ENCODE data around the gene LCE5A. TPM values are rescaled to one million over a fixed set of nuclear protein-coding genes. Genes with fewer than 3 reads are reported as not detected.

LCE5A gene
- total RNA-seq, 2 donors from 2014 or later: not detected

GRCh38 chr1:152506899-152507498, 3.6 kb upstream of the LCE5A start:
- Histone ChIP-seq H3K36me3 (no peaks in the 10 kb centered on the region), H3K27me3 (replicated peaks; ENCODE audit: insufficient read depth) (no peaks in the 10 kb centered on the region), H3K4me3 (no peak overlapping the region), H3K9me3 (no peaks in the 10 kb centered on the region), H3K27ac (no peak overlapping the region), H3K4me1 (replicated peaks) (no peaks in the 10 kb centered on the region)
- no peak for DNase-seq (ENCODE audit: low spot score)
- intact Hi-C loops (cut with DNase I): no loop called here
- 93% methylated on average over 1 of the region's 1 CpG for WGBS
- TF ChIP-seq POLR2AphosphoS5 (IDR thresholded peaks at IDR 0.05): no peak
- no peak for TF ChIP-seq CTCF (IDR thresholded peaks at IDR 0.05)
- TF ChIP-seq POLR2A (IDR thresholded peaks at IDR 0.05): no peak

GRCh38 chr1:152511596-152511995, 993 bp downstream of the LCE5A start:
- peaks cover 16% of the 10 kb centered on the region for H3K27me3 ChIP-seq (replicated peaks; ENCODE audit: insufficient read depth)
- no peaks in the 10 kb centered on the region for H3K9me3 ChIP-seq
- 81% methylated on average over 5 of the region's 5 CpGs for WGBS
- H3K4me3 ChIP-seq: no peak overlapping the region
- intact Hi-C loops (cut with DNase I): no loop called here
- H3K36me3 ChIP-seq: no peaks in the 10 kb centered on the region
- TF ChIP-seq POLR2AphosphoS5 (IDR thresholded peaks at IDR 0.05): no peak
- no peak for TF ChIP-seq POLR2A (IDR thresholded peaks at IDR 0.05)
- TF ChIP-seq CTCF (IDR thresholded peaks at IDR 0.05): no peak
- H3K27ac ChIP-seq: no peak overlapping the region
- DNase-seq (ENCODE audit: low spot score): no peak
- no peaks in the 10 kb centered on the region for H3K4me1 ChIP-seq (replicated peaks)

GRCh38 chr1:152513081-152513480, 2.5 kb downstream of the LCE5A start:
- Histone ChIP-seq H3K36me3 (no peaks in the 10 kb centered on the region), H3K4me1 (replicated peaks) (no peaks in the 10 kb centered on the region), H3K9me3 (no peaks in the 10 kb centered on the region), H3K27me3 (replicated peaks; ENCODE audit: insufficient read depth) (peaks cover 17% of the 10 kb centered on the region), H3K27ac (no peak overlapping the region), H3K4me3 (no peak overlapping the region)
- intact Hi-C loops (cut with DNase I): no loop called here
- 51% methylated on average over 3 of the region's 3 CpGs for WGBS
- TF ChIP-seq CTCF (IDR thresholded peaks at IDR 0.05) (no peak), POLR2AphosphoS5 (IDR thresholded peaks at IDR 0.05) (no peak), POLR2A (IDR thresholded peaks at IDR 0.05) (no peak)
- DNase-seq (ENCODE audit: low spot score): no peak

- Histone ChIP-seq H3K9me3 (no peaks in the 10 kb centered on the region), H3K27ac (no peak overlapping the region), H3K27me3 (replicated peaks; ENCODE audit: insufficient read depth) (peaks cover 17% of the 10 kb centered on the region), H3K4me3 (no peak overlapping the region), H3K4me1 (replicated peaks) (no peaks in the 10 kb centered on the region), H3K36me3 (no peaks in the 10 kb centered on the region)
- DNase-seq (ENCODE audit: low spot score): no peak
- TF ChIP-seq CTCF (IDR thresholded peaks at IDR 0.05) (no peak), POLR2AphosphoS5 (IDR thresholded peaks at IDR 0.05) (no peak), POLR2A (IDR thresholded peaks at IDR 0.05) (no peak)
- 26% methylated on average over 17 of the region's 17 CpGs for WGBS
- intact Hi-C loops (cut with DNase I): no loop called here
Measured at GRCh38 chr1:152514715-152515433, 4.3 kb downstream of the LCE5A start.

GRCh38 chr1:152515434-152515783, 4.8 kb downstream of the LCE5A start:
- H3K27ac ChIP-seq: no peak overlapping the region
- no peaks in the 10 kb centered on the region for H3K4me1 ChIP-seq (replicated peaks)
- H3K36me3 ChIP-seq: no peaks in the 10 kb centered on the region
- TF ChIP-seq POLR2A (IDR thresholded peaks at IDR 0.05) (no peak), POLR2AphosphoS5 (IDR thresholded peaks at IDR 0.05) (no peak), CTCF (IDR thresholded peaks at IDR 0.05) (no peak)
- DNase-seq (ENCODE audit: low spot score): no peak
- intact Hi-C loops (cut with DNase I): no loop called here
- H3K27me3 ChIP-seq (replicated peaks; ENCODE audit: insufficient read depth): peaks cover 17% of the 10 kb centered on the region
- no peak overlapping the region for H3K4me3 ChIP-seq
- H3K9me3 ChIP-seq: no peaks in the 10 kb centered on the region
- under 1% methylated on average over 24 of the region's 33 CpGs for WGBS
